T-helper 17 cell (primary cell): ENCODE data around the gene EEA1. TPM values are rescaled to one million over a fixed set of nuclear protein-coding genes. Genes with fewer than 3 reads are reported as not detected.
"Not testable (repeated sequence)": the region's sequence is repeated elsewhere in the genome, so short reads cannot be mapped to it uniquely, and the experiment has no call there.

Source experiments
- ATAC-seq: fragments of 150-1000 bp; cut with Tn5 transposase; 2 replicates; pipeline ENCODE4 v1.10.0; 2021; ENCODE audit warnings: mild to moderate bottlenecking, moderate library complexity
- DNase-seq, 3 donors: peaks; one replicate each; pipeline versions ENCODE4 v3.0.0 to v3.0.0-alpha.2; 2020 to 2021
- H3K9me3 ChIP-seq: one replicate; pipeline ENCODE4 v1.7.0; 2013; ENCODE audit warnings: low read length, mild to moderate bottlenecking; ENCODE audit not compliant: control insufficient read depth, poor library complexity, severe bottlenecking
- H3K27ac Mint-ChIP-seq: one replicate; pipeline ENCODE4 v1.8.0; 2022; ENCODE audit warnings: mild to moderate bottlenecking, moderate library complexity, mixed read lengths
- H3K27me3 Mint-ChIP-seq: one replicate; pipeline ENCODE4 v1.8.0; 2022; ENCODE audit warnings: mixed read lengths
- H3K36me3 Mint-ChIP-seq: one replicate; pipeline ENCODE4 v1.8.0; 2022; ENCODE audit warnings: low read depth, mixed read lengths
- H3K4me1 Mint-ChIP-seq: one replicate; pipeline ENCODE4 v1.8.0; 2022; ENCODE audit warnings: mild to moderate bottlenecking, mixed read lengths
- H3K4me3 Mint-ChIP-seq: one replicate; pipeline ENCODE4 v1.8.0; 2022; ENCODE audit warnings: mild to moderate bottlenecking, moderate library complexity, mixed read lengths
- total RNA-seq, 4 donors: library from RNA in 2 of 4; stranded (reverse) in 2 of 4; gene quantifications; one replicate each; pipeline ENCODE4 v1.2.3 and lab custom pipeline; 2022 to 2026

The EEA1 gene
- total RNA-seq, 2 donors from 2014 or later = 13.2 to 16.1 TPM

DNA sequence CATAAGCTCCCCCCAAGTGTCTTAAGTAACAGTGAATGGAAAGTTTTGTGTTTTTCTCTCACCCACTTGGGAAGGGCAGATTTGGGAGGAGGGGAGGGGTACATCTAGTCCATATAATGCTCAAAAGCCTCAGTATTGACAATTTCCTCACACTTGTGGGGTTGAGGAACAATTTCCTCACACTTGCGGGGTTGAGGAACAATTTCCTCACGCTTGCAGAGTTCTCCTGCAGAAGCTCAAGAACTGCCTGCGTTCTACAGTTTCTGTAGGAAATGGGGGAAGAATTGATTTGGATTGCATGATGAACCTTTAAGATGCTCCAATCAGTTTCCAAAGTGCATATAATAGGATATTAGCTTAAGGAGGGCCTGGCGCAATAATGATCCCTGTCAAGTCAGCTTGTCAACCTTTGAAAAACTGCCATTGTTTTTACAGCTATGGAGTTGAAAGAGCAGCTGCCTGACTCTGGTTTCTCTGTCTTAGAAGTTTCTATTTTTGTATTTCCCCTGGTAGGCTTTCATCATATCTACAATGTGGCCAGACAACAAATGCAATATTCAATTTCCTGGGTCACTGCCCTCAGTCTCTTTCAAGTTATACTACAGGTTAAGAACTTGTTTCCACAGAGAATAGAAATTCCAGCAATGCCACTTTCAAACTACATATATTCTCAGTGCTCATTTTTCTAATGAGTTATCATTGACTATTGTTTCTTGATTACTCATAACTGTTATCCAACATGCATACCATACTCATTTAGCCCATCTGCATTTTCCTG, 159.8 kb downstream of the EEA1 start:
- ATAC-seq (no peak), DNase-seq (no peak)
- H3K9me3 ChIP-seq = no peaks in the 10 kb centered on the region
- H3K4me3 Mint-ChIP-seq = no peak overlapping the region
- no peaks in the 10 kb centered on the region for H3K27me3 Mint-ChIP-seq
- H3K27ac Mint-ChIP-seq = no peak overlapping the region
- H3K4me1 Mint-ChIP-seq = peaks cover 10% of the 10 kb centered on the region
- peaks cover 2% of the 10 kb centered on the region for H3K36me3 Mint-ChIP-seq

DNA sequence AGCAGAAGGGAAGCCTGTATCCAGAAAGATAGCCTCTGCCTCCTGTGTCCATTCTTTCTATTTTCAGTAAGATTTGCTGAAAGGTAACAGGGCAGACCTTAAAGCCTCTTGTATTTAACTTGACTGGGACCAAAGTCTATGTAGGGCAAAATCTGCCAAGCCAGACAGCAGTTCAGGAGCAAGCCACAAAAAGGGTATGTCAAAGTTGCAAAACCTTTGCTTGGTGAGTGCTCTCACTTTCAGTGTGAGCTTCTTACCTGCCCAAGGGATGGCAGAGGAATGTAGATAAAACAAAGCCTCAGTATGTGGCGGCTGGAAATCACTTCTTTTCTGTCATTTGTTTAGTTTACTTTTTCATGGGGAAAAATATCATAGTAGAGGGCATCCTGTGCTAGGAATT, 163.2 kb downstream of the EEA1 start:
- Mint-ChIP-seq H3K27ac (no peak overlapping the region), H3K4me1 (peaks cover 4% of the 10 kb centered on the region), H3K36me3 (no peaks in the 10 kb centered on the region), H3K27me3 (peaks cover 13% of the 10 kb centered on the region), H3K4me3 (no peak overlapping the region)
- ATAC-seq = no peak
- DNase-seq = no peak
- H3K9me3 ChIP-seq = no peaks in the 10 kb centered on the region

DNA sequence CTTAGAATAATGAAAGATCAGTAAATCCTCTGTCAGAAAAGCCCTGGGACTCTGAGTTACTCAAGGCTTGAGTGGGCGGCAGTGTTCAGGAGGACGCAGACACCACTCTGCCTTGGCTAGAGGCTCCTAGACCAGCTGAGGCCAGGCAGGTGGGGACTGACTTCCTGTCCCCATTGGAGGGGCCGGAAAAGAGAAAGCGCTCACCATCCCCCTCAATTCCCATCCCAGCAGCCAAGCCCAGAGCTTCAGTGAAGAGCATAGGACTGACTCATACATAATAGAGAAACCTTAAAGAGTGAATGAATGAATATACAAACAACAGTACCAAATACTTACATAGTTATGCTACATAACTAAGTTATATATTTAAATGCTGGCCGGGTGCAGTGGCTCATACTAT, 164.3 kb downstream of the EEA1 start:
- no peak for ATAC-seq
- no peak overlapping the region for H3K27ac Mint-ChIP-seq
- H3K36me3 Mint-ChIP-seq = no peaks in the 10 kb centered on the region
- no peak for DNase-seq
- H3K4me3 Mint-ChIP-seq = no peak overlapping the region
- H3K9me3 ChIP-seq = no peaks in the 10 kb centered on the region
- H3K27me3 Mint-ChIP-seq = peaks cover 14% of the 10 kb centered on the region
- peaks cover 4% of the 10 kb centered on the region for H3K4me1 Mint-ChIP-seq

- Mint-ChIP-seq H3K27ac (no peak overlapping the region), H3K4me3 (no peak overlapping the region)
- ATAC-seq = no peak
These were observed 166.3 kb downstream of the EEA1 start for GRCh38 chr12:92762773-92763172.

DNA sequence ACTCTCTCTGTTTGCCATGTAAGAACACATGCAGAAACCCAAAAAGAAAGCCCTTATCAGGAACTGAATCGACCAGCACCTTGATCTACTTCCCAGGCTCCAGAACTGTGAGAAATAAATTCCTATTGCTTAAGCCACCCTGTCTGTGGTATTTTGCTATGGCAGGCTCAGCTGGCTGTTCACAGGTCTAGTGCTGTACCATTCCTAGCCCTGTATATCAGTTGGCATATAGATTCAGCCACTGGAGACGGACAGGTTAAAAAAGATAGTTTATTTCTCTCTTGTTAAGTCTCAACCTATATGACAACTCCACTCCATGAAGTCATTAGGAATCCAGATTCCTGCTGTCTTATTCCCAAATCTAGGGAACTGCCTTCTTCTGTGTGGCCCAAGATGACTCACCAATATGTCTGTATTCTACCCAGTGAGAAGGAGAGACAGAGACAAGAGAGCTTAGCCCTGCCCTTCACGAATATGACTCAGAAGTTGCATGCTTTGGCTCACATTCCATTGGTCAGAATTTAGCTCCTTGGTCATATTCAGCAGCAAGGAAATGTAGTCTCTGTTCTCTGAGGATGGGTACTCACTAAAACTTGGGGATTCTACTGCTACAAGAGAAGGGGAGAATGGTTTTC, 169.3 kb downstream of the EEA1 start:
- H3K4me3 Mint-ChIP-seq = no peak overlapping the region
- H3K4me1 Mint-ChIP-seq = peaks cover 2% of the 10 kb centered on the region
- no peak overlapping the region for H3K27ac Mint-ChIP-seq
- no peaks in the 10 kb centered on the region for H3K9me3 ChIP-seq
- H3K27me3 Mint-ChIP-seq = peaks cover 44% of the 10 kb centered on the region
- no peak for ATAC-seq
- peaks cover 2% of the 10 kb centered on the region for H3K36me3 Mint-ChIP-seq
- no peak for DNase-seq

More at GRCh38 chr12:92762773-92763172, 166.3 kb downstream of the EEA1 start:
- Mint-ChIP-seq H3K27me3 (peaks cover 24% of the 10 kb centered on the region), H3K36me3 (no peaks in the 10 kb centered on the region), H3K4me1 (no peaks in the 10 kb centered on the region)
- H3K9me3 ChIP-seq = no peaks in the 10 kb centered on the region
- DNase-seq = no peak

DNA sequence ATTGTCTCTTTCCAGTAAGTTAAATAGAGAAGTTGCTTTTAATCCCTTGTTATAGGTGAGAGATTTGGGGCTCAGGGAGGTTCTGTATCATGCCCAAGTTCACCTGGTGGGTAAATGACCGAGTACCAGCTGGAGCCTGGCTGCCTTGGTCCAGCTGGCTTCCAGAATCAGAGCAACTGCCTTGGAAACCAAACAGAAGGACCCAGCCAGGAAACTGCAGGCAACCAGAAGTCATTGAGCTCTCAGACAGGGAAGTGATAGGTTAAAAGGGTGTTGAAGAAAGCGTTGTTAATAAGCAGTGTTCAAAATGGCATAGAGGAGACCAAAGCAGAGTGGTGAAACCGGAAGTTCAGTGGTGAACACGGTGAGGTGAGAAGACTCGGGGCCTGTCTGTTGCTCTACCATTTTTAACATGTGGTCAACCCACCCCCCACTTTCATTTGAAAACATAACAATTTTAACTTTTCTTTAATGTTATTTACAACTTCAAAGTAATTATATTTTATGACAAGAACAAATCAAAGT, 171.4 kb downstream of the EEA1 start:
- DNase-seq = no peak
- Mint-ChIP-seq H3K36me3 (peaks cover 2% of the 10 kb centered on the region), H3K4me1 (peaks cover 2% of the 10 kb centered on the region), H3K4me3 (no peak overlapping the region), H3K27me3 (peaks cover 39% of the 10 kb centered on the region), H3K27ac (no peak overlapping the region)
- no peaks in the 10 kb centered on the region for H3K9me3 ChIP-seq
- ATAC-seq = no peak

DNA sequence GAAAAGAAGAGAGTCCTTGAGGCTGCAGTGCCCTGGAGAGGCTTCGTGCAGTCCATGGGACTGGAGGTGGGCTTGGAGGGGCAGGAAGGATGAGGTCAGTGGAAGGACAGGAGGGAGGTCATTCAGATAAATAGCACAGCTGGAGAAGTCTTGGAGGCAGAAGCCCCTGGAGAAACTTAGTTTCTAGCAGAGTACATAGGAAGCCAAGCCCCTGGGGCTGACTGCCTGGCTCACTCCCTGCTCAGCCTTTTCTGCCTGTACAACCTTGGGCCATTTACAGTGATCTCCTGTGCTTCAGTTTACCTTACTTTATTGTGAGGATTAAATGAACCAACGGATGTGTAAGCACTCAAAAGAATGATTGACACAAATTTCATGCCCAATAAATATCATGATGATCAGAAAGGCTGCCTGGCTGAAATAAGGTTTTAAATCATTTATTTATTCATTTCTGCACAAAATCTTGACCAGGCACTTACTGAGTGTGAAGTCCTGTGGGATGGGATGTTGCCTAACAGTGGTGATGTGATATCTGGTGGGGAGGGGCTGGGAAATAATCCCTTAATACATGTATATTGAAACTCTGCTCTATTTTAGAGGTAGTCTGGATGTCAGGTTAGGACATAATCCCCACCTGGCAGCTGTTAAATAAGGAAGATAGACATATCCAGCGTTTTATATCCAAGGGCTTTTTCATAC, 172.0 kb downstream of the EEA1 start:
- peaks cover 2% of the 10 kb centered on the region for H3K36me3 Mint-ChIP-seq
- no peak overlapping the region for H3K4me3 Mint-ChIP-seq
- DNase-seq = no peak
- H3K27ac Mint-ChIP-seq = no peak overlapping the region
- H3K27me3 Mint-ChIP-seq = peaks cover 36% of the 10 kb centered on the region
- peaks cover 2% of the 10 kb centered on the region for H3K4me1 Mint-ChIP-seq
- no peaks in the 10 kb centered on the region for H3K9me3 ChIP-seq
- ATAC-seq = no peak

DNA sequence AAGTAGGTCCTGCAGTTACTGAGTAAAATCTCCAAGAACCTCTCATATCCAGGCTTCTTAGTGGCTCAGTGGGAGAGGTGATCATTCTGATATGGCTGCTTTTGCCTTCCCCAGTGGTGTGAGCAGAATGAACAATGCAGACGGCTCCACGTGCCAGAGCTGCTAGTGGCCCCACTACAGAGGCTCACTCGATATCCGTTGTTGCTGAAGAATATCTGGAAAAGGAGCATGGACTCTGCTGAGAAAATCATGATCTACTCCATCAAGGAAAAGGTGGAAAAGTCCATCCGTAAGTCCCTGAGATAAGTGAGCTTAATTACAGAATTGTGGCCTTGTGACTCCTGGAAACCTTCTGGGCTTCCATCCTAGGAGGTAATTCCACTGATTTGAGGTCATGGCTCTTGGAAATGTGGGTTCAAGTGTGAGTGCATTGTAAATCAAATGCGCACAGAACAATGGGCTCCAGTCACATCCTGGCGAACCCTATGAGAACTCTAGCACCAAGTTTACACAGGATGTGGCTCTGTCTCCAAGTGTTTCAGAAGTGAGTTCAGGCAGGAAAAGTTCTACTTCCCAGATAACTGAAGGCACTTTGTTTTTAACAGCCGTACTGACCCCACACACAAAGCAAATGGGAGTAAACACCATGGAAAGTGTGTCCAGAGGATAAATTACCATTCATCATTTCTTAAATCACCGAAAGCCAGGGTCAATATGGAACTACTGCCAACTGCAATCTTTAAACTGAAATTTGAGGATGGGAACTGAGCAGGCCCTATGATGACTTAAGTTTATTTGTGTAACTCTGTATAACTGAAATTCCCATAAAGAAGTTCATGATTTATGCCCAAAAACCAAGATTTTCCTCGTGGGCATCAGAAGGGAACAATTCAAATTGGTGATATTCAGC, 174.9 kb downstream of the EEA1 start:
- H3K27ac Mint-ChIP-seq = no peak overlapping the region
- DNase-seq = no peak
- no peaks in the 10 kb centered on the region for H3K9me3 ChIP-seq
- peaks cover 24% of the 10 kb centered on the region for H3K27me3 Mint-ChIP-seq
- H3K36me3 Mint-ChIP-seq = peaks cover 2% of the 10 kb centered on the region
- no peak for ATAC-seq
- no peak overlapping the region for H3K4me3 Mint-ChIP-seq
- peaks cover 2% of the 10 kb centered on the region for H3K4me1 Mint-ChIP-seq

DNA sequence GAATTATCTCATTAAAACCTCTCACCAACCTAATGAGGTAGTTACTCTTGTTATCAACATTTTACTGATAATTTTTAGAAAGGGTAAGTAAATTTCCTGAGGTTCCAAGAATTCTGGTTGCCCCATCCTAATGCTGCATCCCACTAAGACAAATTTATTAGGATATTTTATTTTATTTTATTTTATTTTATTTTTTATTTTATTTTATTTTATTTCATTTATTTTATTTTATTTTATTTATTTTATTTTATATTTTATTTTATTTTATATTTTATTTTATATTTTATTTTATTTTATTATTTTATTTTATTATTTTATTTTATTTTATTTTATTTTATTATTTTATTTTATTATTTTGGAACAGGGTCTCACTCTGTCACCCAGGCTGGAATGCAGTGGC, 179.4 kb downstream of the EEA1 start:
- not testable (repeated sequence) for H3K4me1 Mint-ChIP-seq, DNase-seq, H3K36me3 Mint-ChIP-seq, H3K9me3 ChIP-seq, H3K27me3 Mint-ChIP-seq, H3K4me3 Mint-ChIP-seq, ATAC-seq, H3K27ac Mint-ChIP-seq

- no peaks in the 10 kb centered on the region for H3K9me3 ChIP-seq
- ATAC-seq = no peak
- Mint-ChIP-seq H3K27ac (no peak overlapping the region), H3K27me3 (peaks cover 8% of the 10 kb centered on the region), H3K4me1 (peaks cover 4% of the 10 kb centered on the region), H3K36me3 (no peaks in the 10 kb centered on the region), H3K4me3 (no peak overlapping the region)
- no peak for DNase-seq
These were observed 181.9 kb downstream of the EEA1 start for GRCh38 chr12:92747151-92747550.

GRCh38 chr12:92745856-92746550, 183.1 kb downstream of the EEA1 start:
- H3K27ac Mint-ChIP-seq = no peak overlapping the region
- H3K9me3 ChIP-seq = no peaks in the 10 kb centered on the region
- DNase-seq (no peak), ATAC-seq (no peak)
- H3K27me3 Mint-ChIP-seq = peaks cover 15% of the 10 kb centered on the region
- H3K4me3 Mint-ChIP-seq = no peak overlapping the region
- H3K36me3 Mint-ChIP-seq = no peaks in the 10 kb centered on the region
- H3K4me1 Mint-ChIP-seq = peaks cover 4% of the 10 kb centered on the region

DNA sequence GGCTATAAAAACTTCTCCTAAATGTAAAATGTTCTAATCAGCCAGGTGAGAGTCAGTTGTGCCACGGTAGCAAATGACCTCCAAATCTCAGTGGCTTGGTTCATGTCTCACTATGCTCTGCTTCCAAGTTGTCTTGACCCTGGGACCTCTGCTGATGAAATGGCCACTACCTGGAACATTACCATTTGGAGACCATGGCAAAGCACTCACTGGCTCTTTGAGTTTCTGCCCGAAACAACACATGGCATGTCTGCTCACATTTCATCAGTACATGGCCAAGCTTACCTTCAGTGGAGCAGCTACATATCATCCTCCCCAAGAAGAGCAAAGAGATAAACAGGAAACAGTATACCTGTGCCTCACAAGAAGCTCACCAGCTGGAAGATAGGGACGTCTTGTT, 186.1 kb downstream of the EEA1 start:
- no peaks in the 10 kb centered on the region for H3K9me3 ChIP-seq
- no peak overlapping the region for H3K4me3 Mint-ChIP-seq
- DNase-seq = no peak
- no peaks in the 10 kb centered on the region for H3K36me3 Mint-ChIP-seq
- H3K27me3 Mint-ChIP-seq = peaks cover 15% of the 10 kb centered on the region
- ATAC-seq = no peak
- peaks cover 4% of the 10 kb centered on the region for H3K4me1 Mint-ChIP-seq
- H3K27ac Mint-ChIP-seq = no peak overlapping the region
